SU-DHL-6 (cell line): ENCODE measurements around the gene TOLLIP.

Experiments used
- CTCF ChIP-seq: fragments of 200-600 bp; sonication (generic); IDR thresholded peaks from one replicate; pipeline ENCODE4 v1.5.1; 2017; ENCODE audit warnings: antibody characterized with exemption, mild to moderate bottlenecking, low read length, moderate library complexity; ENCODE audit not compliant: insufficient read depth, poor library complexity, severe bottlenecking
- EZH2phosphoT487 ChIP-seq: fragments of 200-600 bp; sonication (generic), shearing (Covaris generic); conservative IDR thresholded peaks from 2 replicates; pipeline ENCODE4 v1.6.1; 2018; ENCODE audit warnings: mild to moderate bottlenecking, antibody characterized with exemption, low read length, moderate library complexity, mixed read lengths

GRCh38 chr11:1336836-1337646, 27.6 kb upstream of the TOLLIP start:
- TF ChIP-seq CTCF = no peak
- TF ChIP-seq EZH2phosphoT487 = no peak
